ENCODE results near the gene RGS7.

RGS7 gene

GRCh38 chr1:240970253-240970652 lies 386.8 kb downstream of the RGS7 start:
- DNase-seq = no peak

DNA sequence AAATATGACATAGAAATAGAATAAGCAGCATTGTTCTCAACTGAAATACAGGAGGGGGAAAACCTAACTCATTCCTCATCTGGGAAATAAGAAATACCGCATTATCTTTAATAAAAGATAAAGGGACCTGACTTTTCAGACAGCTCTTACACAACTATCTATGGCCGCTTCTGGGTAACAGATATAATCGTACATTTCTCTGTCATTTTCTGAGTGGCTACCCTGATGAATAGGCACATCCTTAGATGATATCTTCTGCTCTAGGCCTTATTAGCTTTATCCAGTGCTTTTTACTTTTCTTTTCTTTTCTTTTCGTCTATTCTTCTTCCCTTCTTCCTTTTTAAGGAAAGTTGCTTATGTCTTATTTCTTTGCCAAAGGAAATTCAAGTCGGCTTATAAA lies 388.1 kb downstream of the RGS7 start:
- DNase-seq = no peak

DNA sequence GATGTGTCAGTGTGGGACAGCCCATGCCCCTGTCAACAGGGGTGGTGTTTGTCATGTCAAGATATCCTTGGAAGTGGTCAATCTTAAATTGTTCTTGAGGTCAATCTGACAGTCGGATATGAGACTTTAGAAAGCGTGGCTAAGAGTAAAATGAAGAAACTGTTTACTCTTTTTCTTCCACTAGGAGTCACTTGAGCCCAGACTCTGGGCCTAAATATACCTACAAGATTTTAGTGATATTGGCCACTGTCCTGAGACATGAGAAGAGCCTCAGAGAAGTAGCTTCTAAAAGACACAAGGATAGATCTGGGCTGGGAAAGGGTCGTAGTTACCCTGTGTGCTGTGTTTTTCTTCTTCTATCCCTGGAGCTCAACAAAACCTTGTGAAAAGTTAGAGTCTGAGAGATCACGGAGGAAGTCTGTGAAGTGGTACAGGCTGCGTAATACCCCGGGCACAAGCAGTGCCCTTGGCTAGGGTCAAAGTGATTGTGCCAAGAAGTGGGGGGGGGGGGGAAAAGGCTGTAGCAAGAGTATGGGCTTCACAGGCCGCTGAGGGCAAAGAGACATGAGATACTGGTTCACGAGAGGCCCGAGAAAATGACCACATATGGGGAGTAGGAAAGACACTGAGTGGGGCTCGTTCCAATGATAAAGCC lies 389.8 kb downstream of the RGS7 start:
- no peak for DNase-seq

DNA sequence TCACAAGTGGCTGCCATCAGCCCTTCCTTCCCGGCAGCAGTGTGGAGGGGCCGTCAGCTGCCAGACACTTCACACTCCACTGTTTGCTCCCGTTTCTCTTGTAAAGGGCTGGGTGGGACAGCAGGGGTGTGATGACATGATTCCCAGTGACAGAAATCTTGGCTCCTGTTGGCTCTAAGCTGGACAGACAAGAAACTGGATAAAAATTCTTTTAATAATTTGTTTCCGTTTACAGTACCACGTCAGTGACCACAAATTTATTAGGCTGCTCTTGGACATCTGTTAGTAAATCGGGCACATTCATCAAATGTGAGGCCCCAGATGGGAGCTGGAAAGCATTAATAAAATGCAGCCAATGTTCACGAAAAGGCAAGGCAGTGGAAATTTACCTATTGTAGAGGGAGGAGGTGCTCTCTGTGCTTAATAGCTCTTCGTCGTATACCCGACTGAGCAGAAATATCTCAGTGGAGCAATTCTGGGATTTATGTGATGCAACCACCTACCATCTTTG lies 391.4 kb downstream of the RGS7 start:
- no peak for DNase-seq

- DNase-seq = no peak
Observed at GRCh38 chr1:240962086-240962485, 394.9 kb downstream of the RGS7 start.

GRCh38 chr1:240956424-240956823 lies 400.6 kb downstream of the RGS7 start:
- no peak for DNase-seq

- DNase-seq = no peak
Observed at GRCh38 chr1:240956020-240956419, 401.0 kb downstream of the RGS7 start.

DNA sequence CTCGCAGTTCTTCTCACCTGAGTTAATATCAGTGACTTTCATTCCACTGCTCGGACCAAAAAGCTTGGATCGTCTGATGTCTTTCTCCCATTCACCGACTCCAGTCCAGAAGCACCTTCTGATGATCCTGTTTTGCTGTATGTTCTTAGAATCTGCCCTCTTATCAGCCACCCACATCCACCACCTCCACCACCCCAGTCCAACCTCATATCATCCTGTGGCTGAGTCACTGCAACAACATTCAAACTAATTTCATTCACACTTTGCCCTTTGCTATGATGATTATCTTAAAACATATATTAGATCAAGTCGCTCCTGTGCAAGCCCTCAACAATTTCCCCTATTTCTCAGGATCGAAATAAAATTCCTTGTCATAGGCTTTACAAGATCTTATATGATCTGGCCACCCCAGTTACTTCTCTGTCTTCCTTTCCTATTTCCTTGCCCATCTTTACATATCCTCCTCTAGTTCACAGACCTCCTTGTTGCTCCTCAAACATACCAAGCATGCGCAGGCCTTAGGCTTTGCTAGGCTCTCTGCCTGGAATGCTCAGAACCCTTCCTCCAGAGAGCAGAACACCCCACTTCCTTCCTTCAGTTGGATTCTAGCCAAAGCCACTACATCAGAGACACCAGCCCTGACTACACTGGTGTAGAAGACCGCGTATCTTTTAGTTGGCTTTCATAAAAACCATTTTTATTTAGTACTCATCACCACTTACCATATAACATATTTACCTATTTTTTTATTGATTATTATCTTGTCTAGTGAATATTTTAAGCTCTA lies 409.4 kb downstream of the RGS7 start:
- no peak for DNase-seq

GRCh38 chr1:240946926-240947325 lies 410.1 kb downstream of the RGS7 start:
- no peak for DNase-seq

DNA sequence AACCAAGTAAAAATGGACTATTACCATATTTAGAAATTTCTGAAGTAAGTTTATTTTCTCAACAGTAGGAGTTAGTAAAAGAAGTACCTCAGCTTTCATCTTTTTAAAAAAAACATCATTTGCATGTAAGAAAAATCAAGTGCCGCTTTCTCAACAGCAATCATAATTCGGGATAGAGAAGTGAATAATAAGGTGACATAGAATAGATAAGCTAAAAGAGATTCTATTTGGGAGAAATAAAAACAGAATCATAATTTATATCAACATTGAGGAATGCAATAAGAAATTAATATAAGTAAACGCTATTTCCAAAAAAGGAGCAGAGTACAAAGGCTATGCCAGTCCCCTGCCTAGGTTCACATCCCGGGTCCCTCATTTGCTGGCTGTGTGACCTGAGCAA lies 414.1 kb downstream of the RGS7 start:
- no peak for DNase-seq

DNA sequence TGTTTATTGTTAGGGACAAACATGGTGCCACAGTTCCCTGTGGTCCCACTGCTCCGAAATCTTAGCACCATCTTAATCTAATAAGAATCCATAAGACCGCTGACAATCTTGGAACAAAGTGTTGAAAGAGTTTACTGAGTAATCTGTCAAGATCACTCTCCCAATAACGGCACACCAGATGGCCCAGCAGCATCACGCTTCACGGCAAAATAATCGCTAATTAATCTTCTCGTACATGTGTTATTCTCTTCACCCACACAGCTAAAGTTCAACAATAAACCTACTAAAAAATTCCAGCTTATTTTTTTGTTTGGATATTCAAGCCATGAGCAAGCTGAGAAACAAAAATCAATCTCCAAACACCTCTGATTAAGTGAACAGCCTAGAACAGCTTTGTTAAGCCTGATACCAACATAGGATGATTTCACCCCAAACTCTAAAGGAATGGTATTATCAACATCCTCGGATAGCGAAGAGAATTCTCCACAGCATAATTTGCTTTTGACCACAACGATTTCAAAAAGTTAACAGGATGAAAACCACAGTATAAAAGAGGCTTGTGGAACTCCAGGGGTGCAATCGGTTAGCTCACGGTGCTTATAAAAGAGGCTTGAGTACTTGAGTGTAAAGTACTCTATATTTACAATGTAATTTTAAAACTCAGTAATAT lies 415.2 kb downstream of the RGS7 start:
- DNase-seq = no peak

GRCh38 chr1:240936911-240937668 lies 419.9 kb downstream of the RGS7 start:
- DNase-seq = no peak

GRCh38 chr1:240935920-240936319 lies 421.1 kb downstream of the RGS7 start:
- DNase-seq = no peak

DNA sequence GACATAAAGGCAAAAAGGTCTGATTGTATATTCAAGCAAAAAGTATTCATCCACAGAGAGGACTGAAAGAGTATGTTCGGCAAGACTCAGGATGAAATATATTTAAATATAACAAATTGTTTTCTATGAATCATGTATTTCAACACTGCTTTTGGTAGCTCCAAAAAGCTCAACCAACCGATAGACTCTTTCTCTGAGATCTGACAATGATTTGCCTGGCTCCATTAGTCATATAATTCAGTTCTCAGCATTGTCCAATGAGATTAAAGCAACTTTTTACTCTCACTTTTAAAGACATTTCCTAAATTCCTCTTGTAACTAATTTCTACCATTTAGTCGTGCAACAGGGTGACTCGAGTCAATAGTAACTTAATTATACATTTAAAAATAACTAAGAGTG lies 426.0 kb downstream of the RGS7 start:
- DNase-seq = no peak

- no peak for DNase-seq
Observed at GRCh38 chr1:240928265-240928664, 428.7 kb downstream of the RGS7 start.

DNA sequence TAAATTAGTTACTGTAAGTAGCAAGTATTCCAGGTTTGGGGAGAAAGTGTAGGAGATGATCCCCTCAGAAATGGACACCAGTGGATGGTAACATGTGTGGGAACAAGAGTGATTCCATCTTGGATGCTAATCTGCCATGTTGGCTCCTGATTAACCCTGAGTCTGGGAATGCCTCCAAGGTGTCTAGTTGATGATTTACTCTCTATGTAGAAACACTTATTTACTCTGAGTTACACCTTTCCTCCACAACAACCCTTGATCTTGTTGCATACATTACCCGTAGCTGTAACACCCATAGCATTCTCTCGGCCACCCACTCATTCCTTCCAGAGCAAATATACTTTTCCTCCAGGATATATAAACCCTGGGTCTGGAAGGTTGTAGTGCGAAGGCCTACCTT lies 429.2 kb downstream of the RGS7 start:
- DNase-seq = no peak

GRCh38 chr1:240925273-240925672 lies 431.7 kb downstream of the RGS7 start:
- DNase-seq = no peak

GRCh38 chr1:240917976-240918375 lies 439.0 kb downstream of the RGS7 start:
- DNase-seq = no peak

GRCh38 chr1:240914506-240914905 lies 442.5 kb downstream of the RGS7 start:
- DNase-seq = no peak

GRCh38 chr1:240912821-240913220 lies 444.2 kb downstream of the RGS7 start:
- no peak for DNase-seq

GRCh38 chr1:240909701-240910457 lies 447.1 kb downstream of the RGS7 start:
- DNase-seq = no peak

- DNase-seq = no peak
Observed at GRCh38 chr1:240906477-240906876, 450.5 kb downstream of the RGS7 start.

Data from DMS79 (cell line).